HG03060 (cell line): ENCODE results near the gene COMMD3.
A peak's percentile ranks its signal among the peaks of the same experiment; 100 is the strongest.

Source experiments
- ATAC-seq: cut with Tn5 transposase; IDR thresholded peaks from one replicate; pipeline ENCODE4 v1.9.1; 2021; ENCODE audit warnings: low read depth, moderate number of reproducible peaks; ENCODE audit not compliant: unreplicated experiment

Gene COMMD3

GRCh38 chr10:22365233-22365632, 49.0 kb downstream of the COMMD3 start:
- no peak for ATAC-seq

DNA sequence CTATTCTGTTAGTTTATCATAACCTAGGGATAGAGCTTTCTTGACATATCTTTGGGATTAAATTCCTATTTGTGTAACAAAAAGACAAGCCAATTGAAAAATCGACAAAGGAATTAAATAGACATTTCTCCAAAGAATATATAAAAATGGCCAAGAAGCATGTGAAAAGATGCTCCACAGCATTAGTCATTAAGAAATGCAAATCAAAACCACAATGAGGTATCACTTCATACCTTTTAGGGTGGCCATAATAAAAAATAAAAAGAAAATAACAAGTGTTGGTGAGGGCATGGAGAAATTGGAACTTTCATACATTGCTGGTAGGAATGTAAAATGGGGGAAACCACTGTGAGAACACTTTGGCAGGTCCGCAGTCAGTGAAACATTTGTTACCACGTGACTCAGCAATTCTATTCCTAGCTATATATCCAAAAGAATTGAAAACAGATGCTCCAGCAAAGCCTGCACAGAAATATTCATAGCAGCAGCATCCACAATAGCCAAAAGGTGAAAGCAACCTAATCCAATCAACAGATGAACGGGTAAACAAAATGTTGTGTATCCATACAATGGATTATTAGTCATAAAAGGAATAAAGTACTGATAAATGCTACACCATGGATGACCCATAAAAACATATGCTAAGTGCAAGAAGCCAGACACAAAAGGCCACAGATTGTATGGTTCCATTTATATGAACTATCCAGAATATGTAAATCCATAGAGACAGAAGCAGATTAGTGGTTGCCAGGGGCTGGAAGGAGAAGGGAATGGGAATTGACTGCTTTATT, 49.7 kb downstream of the COMMD3 start:
- no peak for ATAC-seq

DNA sequence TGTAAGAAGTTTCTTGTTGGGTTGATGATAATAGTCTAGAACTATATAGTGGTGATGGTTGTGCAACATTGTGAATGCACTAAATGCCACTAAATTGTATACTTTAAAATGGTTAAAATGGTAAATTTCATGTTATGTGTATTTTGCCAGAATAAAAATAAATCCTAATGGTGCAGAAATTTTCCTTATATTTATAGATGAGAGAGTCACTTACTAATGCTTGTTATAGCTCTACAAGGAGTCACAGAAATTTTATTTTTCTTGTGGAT, 50.2 kb downstream of the COMMD3 start:
- no peak for ATAC-seq

- ATAC-seq = no peak
Measured at GRCh38 chr10:22366771-22367170, 50.6 kb downstream of the COMMD3 start.

DNA sequence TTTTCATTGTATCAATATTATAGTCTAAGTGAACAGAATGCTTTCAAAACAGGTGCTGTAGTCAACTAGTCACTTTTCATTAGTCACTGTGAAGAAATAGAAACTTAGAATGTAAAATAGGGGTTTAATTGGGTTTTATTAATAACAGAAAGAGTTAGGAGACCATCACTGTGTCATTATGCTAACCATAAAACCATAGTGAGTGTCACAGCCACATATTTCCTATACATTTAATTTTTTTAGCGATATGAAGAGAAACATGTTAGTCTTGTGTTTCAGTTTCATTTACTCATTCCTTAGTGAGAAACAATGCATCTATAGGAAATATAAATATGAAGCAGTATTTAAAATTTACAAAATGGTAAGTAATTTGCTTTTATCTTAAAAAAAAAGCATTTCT, 51.3 kb downstream of the COMMD3 start:
- no peak for ATAC-seq

DNA sequence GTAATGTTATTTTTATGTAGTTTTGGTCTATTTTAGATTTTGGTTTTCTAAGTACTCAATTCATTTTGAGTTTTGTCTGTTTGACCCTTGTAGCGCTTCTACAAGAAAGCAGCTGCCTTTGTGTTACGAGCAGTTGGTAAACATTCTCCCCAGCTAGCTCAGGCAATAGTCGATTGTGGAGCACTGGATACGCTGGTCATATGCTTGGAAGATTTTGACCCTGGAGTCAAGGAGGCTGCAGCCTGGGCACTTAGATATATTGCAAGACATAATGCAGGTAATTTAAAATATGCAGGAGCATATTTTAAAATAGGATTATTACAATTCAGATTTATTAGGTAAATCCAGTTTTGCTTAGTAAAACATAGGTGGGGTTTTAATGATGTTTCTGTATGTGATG, 52.2 kb downstream of the COMMD3 start:
- no peak for ATAC-seq

DNA sequence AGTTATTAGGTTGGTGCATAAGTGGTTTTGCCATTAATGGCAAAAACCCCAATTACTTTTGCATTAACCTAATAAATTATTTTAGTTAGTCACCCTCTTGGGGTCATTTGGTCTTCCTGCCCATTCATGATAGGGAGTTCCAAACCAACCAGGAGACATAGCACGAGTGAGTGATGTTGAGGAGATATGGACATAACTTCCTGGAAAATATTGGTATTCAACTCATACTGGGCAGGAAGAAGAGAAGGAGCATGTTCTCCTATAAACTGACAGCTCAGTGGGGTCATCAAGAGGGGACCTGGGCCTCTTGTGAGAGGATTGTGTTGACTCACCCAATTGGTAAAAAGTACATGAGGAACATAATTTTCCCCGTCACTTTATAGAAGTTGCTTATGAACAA, 52.8 kb downstream of the COMMD3 start:
- ATAC-seq = no peak

- ATAC-seq = peak; percentile 51
Measured at GRCh38 chr10:22369434-22370072, 53.4 kb downstream of the COMMD3 start.
